Measurements from ENCODE around the gene ZFHX3.

- TF ChIP-seq, protein P1, sequence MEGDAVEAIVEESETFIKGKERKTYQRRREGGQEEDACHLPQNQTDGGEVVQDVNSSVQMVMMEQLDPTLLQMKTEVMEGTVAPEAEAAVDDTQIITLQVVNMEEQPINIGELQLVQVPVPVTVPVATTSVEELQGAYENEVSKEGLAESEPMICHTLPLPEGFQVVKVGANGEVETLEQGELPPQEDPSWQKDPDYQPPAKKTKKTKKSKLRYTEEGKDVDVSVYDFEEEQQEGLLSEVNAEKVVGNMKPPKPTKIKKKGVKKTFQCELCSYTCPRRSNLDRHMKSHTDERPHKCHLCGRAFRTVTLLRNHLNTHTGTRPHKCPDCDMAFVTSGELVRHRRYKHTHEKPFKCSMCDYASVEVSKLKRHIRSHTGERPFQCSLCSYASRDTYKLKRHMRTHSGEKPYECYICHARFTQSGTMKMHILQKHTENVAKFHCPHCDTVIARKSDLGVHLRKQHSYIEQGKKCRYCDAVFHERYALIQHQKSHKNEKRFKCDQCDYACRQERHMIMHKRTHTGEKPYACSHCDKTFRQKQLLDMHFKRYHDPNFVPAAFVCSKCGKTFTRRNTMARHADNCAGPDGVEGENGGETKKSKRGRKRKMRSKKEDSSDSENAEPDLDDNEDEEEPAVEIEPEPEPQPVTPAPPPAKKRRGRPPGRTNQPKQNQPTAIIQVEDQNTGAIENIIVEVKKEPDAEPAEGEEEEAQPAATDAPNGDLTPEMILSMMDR (IDR thresholded peaks at IDR 0.05) = no peak
- TF ChIP-seq POLR2A (IDR thresholded peaks at IDR 0.05) = no peak
These were observed 226.6 kb downstream of the ZFHX3 start for GRCh38 chr16:72821185-72821950.

Measured in uterus (tissue), 2 donors.